Measurements from ENCODE around the gene NSMF. TPM values are rescaled to one million over a fixed set of nuclear protein-coding genes. Genes with fewer than 3 reads are reported as not detected.
A peak's percentile ranks its signal among the peaks of the same experiment; 100 is the strongest.

Gene NSMF
- total RNA-seq, 1 donor from 2014 or later, result 49.3 TPM

DNA sequence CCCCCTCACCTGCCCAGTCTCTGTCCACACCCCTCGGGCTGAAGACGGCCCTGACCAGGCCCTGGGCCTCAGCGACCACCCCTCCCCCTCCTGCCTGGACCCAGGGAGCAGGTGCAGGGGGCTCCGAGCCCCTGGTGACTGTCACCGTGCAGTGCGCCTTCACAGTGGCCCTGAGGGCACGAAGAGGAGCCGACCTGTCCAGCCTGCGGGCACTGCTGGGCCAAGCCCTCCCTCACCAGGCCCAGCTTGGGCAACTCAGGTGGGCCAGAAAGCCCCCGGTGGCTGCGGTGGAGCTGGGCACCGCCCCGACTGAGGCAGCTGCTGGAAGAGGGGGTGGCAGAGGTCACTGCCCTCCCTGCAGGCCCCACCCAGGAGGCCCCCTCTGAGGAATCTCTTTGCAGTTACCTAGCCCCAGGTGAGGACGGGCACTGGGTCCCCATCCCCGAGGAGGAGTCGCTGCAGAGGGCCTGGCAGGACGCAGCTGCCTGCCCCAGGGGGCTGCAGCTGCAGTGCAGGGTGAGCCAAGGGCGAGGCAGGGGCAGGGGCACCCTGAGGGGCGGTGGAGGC lies 25.7 kb downstream of the NSMF start:
- no peak for DNase-seq (ENCODE audit: low spot score)

DNA sequence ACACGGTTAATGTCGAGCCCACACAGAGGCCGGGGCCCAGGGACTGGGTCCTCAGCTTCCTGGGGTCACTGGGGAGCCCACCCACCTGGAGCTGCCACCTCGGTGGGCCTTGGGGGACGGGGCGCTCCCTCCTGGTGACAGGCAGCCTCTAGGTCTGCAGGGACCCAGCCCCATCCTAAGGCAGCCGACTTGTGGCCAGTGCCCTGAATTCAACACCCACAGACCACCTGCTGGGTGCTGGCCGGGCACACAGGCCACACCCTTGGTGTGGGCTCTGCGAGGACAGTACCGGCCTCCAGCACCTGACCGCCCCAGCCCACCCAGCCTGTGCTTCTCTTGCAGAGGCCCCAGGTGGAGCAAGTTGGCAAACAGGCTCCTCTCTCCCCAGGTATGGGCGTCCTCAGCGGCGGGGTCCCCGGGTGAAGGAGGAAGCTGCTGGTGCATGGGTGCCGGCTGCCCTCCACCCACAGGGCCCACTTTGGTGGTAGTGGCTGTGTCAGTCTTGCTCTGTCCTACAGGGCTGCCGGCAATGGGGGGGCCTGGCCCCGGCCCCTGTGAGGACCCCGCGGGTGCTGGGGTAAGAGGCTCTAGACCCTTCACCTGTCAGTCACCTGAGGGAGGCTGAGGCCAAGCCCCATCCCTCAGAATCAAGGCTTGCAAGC lies 26.3 kb downstream of the NSMF start:
- no peak for DNase-seq (ENCODE audit: low spot score)

DNA sequence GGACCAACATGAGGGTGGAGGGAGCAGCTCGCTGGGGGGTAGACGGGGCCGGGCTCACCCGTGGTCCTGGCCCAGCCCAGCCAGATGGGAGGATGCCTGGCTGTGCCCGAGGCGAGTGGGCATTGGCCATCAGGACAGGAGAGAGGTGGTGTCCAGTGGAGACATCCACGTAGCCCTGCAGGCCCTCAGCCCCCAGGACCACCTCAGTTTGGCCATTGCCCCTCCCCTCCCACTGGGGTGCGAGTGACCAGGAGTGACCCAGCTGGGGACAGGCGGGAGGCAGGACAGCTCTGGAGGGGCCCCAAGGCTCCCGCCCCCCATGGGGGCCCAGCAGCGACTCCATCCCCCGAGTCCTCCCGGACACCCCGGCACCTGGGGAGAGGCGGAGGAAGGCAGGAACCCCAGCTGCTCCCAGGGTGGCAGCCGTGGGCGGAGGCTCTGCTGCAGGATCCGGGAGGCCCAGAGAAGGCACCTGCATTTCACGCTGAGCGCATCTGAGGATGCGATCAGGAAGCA lies 27.7 kb downstream of the NSMF start:
- DNase-seq (ENCODE audit: low spot score), result no peak

DNA sequence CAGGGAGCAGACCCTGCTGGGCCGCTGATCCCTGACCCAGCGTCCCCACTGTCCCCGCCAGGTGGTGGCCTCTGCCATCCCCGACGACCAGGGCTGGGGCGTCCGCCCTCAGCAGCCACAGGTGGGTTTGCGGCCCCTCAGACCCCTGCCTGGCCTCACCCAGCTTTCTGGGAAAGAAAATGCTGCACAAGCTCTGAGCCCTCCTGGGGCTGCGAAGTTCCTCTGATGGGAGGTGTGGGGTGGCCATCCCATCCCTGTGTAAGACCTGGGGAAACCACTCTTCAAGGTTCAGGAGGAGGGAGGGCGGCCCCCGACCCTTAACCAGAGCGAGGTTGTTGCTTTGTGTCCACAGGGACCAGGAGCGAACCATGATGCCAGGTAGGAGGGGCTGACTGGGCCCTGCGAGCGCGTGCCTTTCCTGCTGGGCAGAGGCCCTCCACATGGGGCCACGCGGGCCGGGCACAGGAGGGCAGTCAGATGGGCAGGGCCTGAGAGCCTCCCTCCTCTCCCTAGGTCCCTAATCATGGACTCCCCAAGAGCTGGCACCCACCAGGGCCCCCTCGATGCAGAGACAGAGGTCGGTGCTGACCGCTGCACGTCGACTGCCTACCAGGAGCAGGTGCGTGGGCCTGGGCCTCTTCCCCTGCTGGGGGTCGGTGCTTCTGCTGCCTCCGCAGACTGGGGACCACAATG lies 28.3 kb downstream of the NSMF start:
- DNase-seq (ENCODE audit: low spot score), result no peak

DNA sequence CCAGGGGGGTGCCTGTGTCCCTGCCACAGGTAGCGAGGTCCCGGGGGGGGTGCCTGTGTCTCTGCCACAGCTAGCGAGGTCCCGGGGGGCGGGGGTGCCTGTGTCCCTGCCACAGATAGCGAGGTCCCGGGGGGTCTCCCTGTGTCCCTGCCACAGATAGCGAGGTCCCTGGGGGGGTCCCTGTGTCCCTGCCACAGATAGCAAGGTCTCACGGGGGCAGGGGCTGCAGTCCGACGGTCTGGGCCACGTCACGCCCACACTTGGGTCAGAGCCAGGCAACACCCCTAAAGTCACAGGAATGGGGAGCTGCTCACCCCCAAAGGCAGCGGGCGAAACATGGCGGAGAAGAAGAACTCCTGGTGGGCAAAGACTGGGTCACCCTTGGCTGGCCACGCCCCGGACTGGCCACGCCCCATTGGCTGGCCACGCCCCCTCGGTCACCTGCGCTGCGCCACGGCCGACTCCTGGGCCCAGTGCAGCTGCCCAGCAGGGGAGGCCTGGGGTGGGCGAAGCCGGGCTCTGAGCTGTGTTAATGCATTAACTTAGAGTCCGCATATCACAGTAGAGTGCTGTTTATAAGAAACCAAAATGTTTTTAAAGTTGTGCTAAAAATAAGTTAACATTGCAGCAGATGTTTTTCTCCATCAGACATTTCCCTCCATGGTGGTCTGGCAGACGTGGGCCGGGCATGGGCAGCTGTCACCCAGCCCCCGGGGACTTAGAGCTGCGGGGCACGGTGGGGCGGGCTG lies 29.0 kb downstream of the NSMF start:
- no peak for DNase-seq (ENCODE audit: low spot score)

DNA sequence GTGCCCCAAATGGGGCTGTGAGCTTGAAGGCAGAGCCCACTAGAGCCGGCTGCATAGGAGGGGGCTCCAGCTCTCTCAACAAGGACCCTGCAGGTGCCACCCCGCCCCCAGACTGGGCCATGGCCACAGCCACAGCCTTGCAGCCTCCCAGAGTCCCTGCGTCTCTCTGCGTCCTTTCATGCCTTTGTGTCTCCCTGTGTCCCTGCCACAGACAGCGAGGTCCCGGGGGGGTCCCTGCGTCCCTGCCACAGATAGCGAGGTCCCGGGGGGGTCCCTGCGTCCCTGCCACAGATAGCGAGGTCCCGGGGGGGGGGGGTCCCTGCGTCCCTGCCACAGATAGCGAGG lies 29.6 kb downstream of the NSMF start:
- no peak for DNase-seq (ENCODE audit: low spot score)

DNA sequence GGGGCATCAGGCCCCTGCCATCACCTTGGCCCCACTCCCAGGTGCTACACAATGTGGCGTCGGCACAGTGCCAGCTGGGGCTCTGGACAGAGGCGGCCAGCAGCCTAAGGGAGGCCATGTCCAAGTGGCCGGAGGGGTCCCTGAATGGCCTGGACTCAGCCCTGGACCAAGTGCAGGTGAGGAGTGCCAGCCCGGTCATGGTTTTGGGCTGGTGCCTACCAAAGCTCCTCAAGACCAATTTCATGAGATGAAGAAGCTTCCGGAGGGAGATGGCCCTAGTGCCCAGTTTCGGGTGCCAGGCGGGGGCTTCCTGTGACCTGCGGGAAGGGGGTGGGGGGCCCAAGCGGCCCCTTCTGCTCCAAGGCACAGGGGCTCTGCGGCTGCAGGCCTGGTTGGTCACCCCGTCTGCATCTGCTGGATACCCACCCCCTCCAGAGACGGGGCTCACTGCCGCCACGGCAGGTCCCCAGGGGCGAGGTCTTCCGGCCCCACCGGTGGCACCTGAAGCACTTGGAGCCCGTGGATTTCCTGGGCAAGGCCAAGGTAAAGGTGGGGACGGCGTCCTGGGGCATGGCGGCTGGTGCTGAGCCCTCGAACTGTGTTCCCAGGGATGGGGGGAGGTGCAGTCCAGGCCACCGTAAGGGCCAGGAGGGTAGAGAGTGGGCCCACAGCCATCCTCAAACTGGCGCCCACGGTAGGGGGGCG lies 30.1 kb downstream of the NSMF start:
- no peak for DNase-seq (ENCODE audit: low spot score)

DNA sequence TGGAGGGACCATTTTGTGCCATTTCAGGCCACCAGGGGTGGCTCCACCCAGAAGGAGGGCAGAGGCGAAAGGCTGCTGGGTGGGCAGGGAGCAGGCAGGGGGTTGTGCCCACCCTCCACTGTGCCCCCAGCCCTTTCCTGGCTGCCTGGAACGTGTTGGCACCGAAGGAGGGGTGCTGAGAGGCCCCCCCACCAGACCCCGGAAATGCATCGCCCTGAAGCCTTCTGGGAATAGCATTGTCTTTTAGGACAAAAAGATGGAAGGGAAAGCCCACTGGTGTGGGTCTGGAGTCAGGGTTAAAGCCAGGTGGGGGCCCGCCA lies 30.9 kb downstream of the NSMF start:
- DNase-seq (ENCODE audit: low spot score), result no peak

DNA sequence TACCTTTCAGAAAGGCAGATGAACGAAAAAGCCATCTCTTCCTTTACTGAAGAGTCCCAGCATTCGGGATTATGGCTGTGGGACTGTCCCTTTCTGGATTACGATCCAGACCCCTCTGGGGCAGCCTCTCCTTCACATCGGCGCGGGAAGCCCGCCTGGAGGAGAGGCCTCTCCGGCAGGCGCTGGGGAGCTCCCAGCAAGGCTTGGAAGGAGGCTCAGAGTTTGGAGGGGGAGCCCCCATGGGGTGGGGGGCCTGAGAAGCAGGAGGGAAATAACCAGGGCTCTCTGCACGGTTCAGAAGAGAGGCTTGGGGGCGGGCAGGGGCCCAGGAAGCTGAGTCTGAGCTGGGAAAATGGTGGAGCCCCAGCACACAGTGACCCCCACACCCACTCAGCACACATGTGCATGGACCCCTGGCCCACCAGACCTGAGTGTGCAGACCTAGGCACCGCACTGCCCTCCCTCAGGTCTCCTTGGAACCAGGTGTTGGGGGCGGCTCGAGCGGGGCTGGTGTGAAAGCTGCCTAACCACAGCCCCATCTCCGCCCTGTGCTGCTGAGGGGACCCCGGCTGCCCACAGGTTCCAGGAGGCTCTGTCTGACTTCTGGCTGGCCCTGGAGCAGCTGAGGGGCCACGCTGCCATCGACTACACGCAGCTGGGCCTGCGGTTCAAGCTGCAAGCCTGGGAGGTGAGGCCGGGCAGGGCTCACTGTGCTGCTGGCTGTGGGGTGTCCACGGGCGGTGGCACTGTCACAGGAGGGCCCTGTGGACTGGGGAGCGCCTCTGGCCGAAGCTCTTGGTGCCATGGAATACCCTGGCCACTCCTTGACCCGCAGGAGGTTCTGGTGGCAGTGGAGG lies 31.5 kb downstream of the NSMF start:
- no peak for DNase-seq (ENCODE audit: low spot score)

DNA sequence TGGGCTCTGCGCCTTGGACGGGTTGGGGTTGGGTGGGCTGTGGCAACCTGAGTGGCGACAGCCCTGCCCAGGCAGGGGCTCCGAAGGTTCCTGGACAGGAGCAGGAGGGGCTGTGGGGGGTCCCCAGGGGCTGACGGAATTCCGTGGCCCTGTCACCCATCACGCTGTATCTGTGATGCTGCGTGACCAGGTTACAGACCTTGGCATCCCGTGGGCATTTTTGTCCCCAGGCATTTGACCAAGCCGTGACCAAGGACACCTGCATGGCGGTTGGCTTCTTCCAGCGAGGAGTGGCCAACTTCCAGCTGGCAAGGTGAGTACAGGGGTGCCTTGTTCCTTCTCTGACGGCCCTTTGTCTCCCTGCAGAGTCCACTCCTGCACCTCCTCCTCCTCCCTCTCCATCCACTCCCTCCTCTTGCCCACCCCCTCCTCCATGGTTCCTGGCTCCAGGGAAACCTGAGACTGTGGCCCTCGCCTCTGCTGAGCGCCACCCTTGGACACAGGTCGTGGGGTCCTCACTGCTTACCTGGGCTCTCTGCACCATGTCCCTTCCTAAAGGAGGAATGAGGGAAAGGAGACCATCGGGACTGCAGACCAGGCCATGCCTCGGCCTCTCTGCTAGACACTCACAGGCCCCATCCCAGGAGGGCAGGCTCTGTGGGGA lies 33.0 kb downstream of the NSMF start:
- DNase-seq (ENCODE audit: low spot score), result no peak

DNA sequence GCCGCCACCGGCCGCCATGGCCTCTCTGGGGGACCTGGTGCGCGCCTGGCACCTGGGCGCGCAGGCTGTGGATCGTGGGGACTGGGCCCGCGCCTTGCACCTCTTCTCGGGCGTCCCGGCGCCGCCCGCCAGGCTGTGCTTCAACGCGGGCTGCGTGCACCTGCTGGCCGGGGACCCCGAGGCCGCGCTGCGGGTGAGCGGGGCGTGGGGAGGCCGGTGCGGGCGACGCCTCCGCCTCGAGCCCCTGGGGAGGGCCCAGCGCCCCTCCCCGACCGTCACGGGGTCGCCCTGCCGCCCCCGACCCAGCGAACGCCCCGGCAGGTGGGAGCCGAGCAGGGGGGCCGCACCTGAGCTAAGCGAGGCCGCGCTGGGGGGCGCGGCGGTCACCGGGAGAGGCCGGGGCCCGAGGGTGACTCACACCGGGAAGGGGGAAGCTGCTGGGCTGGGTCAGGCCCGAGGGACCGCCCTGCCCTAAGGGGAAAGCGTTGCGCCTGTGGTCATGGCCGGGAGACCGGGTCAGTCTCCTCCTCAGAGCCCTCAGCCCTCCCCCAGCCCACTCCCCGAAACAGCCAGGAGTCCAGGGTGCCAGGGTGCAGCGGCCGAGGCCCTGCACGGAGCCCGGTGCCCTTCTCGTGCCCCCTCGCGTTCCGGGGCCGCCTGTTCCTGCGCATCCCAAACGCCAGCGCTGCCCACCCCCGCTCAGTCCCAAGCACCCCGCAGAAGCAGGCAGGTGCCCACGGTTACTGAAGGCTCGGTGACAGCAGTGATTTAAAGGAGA lies 35.4 kb downstream of the NSMF start:
- peak; percentile 63 for DNase-seq (ENCODE audit: low spot score)

DNA sequence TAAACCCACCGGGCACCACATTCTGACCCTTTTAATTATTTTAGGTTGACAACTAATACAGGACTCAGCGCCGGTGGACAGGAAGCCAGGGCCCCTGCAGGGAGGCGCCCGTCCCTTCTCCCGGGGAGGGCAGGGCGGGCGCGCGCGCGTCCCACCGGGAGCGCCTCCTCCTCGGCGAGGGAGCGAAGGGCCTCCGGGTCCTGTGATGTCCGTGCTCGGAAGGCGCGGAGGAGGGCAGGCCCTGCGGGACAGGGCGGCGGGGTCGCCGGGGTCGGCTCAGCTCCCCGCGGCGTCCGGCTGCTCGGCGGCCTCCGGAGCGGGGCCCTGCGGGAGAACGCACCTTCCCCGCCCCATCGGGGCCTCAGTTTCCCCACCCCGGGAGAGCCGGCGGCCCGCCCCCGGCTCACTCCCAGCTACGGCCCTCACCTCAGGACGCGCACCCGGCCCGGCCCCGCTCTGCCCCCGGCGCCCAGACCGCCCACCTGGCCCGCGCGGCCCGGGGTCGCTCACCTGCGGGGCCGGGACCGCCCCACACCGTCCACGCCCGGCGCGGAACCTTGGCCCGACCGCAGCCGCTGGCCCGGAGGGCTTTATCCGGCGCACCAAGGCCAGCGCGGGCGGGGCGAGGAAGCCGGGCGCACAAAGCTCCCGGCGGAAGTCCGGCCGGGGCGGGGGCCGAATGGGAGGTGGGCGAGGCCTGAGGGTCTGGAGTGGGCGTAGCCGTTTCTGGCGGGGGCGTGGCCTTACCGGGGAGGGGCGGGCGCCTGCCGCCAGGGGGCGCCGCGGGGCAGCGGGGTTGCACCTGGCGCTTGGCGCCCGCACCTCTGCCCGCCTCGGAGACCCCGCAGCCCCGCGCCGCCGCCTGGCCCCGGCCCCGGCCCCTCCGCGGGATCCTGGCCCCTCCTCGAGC lies 36.3 kb downstream of the NSMF start, which contains the start of the genes EXD3 and NOXA1:
Gene EXD3 (minus strand): TSS at position 559 of the 910 bp plus-strand sequence. CDS start 27,805 bp downstream, outside the sequence.
Gene NOXA1 (plus strand): TSS at position 790 of the 910 bp plus-strand sequence. CDS start 137 bp downstream, outside the sequence.
- peak; percentile 95 for DNase-seq (ENCODE audit: low spot score)

DNA sequence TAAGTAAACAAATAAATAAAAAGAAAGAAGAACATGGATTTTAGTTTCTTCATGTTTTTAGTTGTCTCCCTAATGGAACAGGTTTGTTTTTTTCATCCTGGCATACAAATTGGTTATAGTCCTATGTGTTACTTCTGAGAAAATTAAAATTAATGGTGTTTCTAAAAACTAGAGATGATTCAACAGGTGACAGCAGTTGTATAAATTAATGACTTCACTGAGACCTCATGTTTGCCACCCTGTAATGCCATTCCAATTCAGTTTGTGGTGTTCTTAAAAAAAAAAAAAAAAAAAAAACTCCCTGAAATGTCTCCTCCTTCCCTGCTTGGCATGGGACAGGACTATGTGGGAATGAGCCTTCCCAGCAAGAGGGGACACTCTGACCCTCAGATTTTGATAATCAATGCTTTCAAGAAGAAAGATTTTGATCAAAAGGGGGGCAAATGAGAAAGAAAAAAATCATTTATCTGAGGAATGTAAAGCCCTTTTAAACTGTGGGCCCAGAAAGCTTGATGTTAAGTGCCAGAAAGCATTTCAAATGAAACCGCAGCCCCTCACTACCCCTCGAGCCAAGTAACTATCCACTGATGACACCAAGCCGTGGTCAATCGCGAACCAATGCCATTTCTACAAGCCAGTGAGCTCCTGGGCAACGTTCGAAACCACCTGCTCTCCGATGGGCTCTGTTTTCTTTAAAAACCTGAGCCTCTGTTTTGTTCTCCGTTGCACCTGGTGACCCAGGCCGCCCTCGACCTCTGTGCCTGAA lies 37.1 kb downstream of the NSMF start:
- no peak for DNase-seq (ENCODE audit: low spot score)

DNA sequence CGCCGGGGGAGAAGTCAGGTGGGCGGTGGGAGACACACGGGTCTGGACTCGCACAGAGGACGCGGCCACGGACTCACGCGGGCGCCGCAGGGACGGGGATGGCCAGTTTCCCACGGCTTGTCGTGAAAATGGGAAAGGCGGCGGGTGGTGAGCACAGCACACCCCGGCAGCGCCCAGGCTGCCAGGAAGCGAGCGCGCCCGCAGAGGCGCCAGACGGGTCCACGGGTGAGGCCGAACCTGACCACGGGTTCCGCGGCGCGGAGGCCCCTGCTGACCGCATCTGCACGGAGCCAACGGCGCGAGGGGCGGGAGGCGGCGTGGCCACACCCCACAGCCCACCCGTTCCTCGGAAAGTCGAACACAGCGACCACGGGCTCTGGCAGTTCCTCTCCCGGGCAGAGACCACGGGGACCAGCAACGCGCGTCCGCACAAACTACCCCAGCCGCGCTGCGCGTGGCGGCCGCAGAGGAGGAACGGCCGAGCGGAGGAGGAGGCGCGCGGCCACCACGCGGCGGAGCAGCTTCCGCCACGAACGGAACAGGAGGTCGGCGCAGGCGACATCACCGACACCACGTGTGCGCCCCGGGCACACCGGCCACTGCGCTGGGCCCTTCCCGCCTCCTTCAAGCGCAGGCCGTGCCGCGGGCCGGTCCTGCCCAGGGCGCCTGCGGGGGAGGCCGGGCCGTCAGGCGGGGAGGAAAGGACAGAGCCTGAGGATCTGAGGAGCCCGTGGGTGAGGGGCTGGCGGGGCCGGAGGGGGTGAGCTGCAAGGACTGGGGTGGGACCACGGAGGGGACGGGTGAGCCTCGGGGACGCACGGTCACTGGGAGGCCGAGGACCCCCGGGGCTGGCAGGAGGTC lies 41.7 kb downstream of the NSMF start:
- no peak for DNase-seq (ENCODE audit: low spot score)

DNA sequence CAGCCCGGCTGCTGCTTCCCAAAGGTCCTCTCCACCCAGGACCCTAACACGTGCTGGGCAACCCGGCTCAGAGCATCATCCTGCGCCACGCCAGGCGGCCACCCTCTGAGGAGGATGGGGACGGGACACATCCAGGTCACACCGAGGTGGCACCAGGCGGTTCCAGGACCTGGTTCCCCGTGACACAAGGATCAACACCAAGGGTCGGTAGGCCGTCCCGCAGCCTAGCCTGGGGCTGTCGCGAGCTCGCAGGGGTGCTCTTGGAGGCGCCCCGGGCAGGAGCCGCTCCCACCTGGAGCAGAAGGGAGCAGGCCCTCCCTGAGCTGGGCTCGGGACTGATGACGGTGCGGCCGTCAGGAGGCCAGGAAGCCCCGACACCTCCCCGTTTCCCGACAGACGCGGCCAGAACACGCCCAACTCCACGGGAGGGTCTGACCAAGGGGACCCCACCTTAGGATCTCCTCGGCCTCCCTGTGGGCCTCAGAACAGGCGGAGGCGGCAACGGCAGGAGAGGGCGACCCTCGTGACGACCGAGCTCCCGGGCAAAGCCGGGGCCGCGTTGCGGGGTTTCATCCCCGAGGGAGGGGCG lies 42.5 kb downstream of the NSMF start:
- DNase-seq (ENCODE audit: low spot score), result no peak

DNA sequence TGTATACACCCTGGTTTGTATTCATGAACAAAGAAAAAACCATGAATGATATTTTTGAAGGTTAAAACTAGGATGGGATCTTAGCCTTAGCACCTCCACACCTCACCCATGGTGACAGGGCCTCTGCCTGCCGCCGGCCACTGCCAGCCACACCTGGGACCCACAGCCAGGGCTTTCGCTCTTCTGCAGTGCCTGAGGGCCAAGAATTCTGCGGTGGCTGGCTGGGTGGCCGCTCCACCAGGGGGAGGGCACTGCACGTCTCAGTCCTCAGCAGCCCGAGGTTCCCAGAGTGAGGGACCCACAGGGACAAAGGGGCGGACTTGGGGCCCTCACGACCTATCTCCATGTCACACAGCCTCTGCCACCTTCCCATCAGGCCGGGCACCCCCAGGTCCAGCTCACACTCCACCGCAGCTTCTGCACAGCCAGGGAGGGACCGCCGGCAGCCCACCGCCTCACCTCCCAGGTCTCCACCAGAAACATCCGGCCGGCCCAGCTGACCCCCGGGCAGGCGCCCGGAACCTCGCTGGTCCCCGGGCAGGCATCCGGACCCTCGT lies 43.0 kb downstream of the NSMF start:
- no peak for DNase-seq (ENCODE audit: low spot score)
